Pulmonary artery endothelial cell (primary cell): ENCODE measurements around the gene ZNF469. TPM values are rescaled to one million over a fixed set of nuclear protein-coding genes. Genes with fewer than 3 reads are reported as not detected.

Experiments
- DNase-seq: peaks from one replicate; pipeline ENCODE4 v3.0.0-alpha.2; 2011; ENCODE audit warnings: low read depth, low spot score
- total RNA-seq: library from RNA; depleted of rRNA; stranded (reverse); fragments of >200 nt; gene quantifications from 2 replicates; pipeline ENCODE4 v1.2.3, GENCODE V29; 2014

ZNF469 gene
- total RNA-seq, 1 donor from 2014 or later, result 1.3 TPM

DNA sequence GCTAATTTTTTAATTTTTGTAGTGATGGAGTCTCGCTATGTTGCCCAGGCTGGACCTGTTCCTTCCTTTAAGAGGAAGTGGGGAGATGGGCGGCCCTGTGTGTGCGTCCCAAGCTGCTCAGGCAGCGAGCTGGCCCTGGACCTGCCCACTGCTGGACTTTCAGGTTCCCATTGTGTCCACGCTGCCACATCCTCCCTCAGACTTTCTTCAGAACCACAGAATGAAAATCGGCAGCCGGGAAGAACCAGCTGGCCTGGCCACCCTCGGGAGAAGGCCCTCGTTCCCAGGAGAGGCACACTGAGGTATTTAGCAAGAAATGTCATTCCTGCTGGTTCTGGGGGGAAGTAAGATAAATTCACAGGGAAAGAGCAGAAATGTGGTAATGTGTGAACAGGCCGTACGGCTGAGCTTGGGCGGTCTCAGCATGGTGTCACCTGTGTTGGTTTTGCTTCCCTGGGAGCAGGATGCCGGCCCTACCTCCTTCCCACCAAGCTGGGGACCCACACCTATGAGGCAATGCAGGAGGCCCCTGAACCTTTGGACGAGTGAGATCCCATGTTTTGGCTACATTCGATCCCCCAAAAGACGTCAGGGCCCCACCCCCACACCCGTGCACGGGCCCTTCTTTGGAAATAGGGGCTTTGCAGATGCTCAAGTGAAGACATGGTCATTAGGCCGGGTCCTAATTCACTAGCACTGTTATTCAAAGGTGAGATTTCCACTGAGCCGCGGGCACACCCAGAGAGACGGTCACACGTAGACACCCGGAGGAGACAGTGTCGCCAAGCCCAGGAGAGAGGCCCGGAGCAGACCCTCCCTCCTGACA lies 35.9 kb upstream of the ZNF469 start:
- DNase-seq, result no peak

DNA sequence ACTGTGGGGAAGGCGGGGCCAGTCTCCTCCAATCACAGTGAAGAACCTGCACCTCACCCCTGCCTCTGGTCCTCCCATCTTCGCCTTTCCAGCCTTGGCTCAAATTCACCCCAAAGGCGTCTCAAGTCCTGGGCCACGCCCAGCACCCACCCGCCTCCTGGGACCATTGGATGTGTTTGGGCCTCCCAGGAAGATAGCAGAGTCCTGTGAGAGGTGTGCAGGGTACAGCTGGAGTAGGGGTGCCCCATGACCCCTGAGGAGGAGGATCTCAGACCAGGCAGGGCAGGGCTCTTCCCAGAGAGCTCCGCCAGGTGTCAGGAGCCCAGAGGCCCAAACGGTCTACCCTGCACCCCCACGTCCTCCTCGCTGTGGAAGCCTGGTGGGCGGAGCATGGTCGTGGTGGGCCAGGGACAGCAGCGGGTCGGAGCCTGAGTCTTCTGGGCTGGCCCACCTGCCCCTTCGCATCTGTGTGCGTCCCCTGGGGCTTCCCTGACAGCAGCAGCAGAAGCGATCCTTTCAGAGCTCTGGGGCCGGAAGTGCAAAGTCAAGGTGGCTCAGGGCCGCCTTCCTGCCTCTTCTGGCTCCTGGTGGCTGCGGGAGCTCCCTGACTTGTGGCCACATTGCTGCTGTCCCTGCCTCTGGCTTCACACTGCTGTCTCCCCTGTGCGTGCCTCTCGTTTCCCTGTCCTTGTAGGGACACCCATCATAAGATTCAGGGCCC lies 34.9 kb upstream of the ZNF469 start:
- no peak for DNase-seq

DNA sequence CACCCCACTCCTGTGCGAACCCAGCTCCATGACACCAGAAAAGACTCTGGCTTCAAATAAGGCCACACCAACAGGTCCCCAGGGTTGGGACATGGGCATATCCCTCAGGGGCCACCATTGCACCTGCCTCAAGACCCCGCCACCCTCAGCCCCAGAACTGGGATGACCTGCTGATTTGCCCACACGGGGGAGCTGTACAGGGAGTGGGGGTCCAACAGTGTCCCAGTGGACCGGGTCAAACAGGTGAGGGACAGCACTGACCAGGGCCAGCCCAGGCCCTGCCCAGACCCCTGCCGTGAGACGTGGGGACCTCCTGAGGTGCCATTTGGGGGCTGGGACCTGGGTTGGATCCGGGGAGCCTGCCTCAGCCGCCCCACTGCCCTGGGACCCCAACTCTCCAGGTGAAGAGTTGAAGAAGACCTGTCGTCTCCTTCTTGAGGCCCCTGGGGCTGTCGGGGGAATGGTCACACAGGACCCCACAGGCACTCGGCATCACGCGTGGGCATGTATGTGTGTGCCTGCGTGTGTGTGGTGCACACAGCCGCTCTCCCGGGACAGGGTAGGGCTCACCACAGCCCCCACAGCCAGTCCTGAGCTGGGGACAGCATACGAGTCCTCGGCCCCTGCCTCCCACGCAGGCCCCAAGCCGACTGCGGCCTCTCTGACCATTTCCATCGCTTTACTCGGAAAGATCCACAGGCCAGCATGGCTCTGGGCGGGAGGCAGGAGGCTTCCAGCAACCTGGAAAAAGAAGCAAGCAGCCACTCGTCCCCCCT lies 34.2 kb upstream of the ZNF469 start:
- DNase-seq, result no peak

DNA sequence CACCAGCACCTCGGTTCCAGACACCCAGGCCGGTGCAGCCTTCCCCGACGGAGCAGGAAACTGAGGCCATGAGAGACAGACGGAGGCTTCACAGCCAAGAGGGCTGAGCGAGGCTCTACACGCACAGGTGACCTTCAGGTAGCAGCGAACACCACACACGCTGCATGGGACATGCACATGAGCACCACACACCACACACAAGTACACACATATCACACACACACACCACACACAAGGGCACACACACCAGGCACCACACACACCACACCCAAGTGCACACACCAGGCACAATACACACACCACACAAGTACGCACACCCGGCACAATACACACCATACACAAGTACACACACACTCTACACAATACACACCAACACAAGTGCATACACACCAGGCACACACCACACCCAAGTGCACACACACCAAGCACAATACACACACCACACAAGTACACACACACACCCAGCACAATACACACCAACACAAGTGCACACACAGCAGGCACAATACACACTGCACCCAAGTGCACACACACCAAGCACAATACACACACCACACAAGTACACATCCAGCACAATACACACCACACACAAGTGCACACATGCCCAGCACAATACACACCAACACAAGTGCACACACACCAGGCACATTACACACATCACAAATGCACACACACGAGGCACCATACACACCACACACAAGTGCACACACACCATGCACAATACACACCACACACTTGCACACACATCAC lies 33.4 kb upstream of the ZNF469 start:
- DNase-seq, result no peak

DNA sequence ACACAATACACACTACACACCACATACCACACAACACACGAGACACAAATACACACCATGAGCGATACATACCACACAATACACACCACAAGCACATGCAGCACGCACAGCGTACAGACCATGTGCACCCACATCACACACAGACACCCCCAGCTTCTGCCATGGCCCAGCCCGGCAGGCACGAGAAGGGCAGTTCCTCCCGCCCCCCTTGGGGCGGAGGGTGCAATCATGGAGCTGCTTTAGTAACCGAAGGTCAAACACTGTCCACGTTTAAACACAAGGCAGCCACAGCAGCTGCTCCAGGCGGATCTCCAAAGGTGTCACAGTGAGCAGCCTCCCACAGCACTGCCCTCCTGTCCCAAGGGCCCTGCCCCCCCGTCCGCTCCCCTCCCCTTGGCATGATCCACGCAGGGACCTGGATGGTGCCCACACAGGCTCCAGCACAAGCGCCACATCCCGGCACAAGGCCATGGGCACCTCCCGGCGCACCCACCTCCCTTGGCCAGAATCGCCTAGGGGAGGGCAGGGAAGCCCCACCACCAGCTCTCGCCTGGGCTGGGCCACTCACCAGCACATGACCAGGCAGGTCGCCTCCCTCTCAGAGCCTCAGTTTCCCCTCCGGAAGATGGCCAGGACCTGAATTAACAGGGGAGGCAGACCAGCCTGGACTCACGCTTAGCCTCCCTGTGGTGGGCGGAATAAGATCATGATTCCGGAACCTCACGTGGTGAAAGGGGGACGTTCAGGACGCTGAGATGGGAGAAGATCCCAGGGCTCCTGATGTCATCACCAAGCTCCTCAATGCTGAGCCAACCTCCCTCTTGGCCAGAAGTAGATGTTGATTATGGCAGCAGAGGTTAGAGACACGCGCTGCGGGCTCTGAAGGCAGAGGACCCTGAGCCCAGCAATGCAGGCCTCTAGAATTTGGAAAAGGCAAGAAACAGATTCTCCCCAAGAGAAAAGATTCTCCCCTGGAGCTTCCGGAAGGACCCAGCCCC lies 32.6 kb upstream of the ZNF469 start:
- DNase-seq, result no peak

DNA sequence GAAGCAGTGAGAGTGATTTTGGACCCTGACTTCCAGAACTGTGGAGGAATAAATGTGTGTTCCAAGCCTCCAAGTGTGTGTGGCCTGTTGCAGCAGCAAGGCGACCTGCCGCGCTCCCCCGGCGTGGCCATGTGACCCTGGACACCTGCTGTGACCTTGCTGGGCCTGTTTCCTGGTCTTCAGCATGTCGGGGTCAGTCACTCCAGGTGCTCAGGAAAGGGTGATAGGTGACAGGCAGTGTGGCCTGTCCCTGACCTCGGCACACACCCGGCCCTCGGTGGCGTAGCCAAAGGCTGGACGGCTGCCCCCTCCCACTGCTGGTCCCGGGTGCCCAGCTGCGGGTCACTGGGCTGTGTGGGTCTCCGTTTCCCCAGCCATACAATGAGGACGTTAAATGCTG lies 31.8 kb upstream of the ZNF469 start:
- DNase-seq, result no peak

DNA sequence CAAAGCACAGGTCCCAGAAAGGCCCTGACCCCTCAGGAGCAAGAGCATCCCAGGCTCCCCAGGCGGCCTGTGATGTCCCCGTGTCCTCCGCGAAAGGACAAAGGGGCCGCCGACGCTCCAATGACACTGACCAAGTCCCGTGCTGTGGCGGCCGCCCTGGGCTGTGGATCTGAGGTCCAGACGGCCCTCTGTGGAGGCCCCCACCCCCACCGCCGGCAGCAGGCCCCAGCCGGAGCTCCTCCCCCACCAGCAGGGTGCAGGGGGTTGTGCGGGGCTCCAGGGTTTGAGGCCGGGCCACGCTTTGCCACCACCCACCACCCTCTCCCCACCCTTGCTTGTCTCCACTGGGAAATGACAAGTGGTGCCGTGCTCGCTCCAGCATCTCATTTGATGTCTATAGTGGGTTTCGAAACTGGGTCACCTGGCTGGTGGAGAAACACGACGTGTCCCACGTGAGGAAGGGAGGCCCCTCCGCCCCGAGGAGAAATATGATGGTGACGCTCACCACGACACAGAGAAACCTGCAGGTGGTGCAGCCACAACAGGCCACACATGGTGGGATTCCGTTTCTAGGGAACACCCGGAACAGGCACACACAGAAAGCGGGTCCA lies 31.2 kb upstream of the ZNF469 start:
- DNase-seq, result no peak

DNA sequence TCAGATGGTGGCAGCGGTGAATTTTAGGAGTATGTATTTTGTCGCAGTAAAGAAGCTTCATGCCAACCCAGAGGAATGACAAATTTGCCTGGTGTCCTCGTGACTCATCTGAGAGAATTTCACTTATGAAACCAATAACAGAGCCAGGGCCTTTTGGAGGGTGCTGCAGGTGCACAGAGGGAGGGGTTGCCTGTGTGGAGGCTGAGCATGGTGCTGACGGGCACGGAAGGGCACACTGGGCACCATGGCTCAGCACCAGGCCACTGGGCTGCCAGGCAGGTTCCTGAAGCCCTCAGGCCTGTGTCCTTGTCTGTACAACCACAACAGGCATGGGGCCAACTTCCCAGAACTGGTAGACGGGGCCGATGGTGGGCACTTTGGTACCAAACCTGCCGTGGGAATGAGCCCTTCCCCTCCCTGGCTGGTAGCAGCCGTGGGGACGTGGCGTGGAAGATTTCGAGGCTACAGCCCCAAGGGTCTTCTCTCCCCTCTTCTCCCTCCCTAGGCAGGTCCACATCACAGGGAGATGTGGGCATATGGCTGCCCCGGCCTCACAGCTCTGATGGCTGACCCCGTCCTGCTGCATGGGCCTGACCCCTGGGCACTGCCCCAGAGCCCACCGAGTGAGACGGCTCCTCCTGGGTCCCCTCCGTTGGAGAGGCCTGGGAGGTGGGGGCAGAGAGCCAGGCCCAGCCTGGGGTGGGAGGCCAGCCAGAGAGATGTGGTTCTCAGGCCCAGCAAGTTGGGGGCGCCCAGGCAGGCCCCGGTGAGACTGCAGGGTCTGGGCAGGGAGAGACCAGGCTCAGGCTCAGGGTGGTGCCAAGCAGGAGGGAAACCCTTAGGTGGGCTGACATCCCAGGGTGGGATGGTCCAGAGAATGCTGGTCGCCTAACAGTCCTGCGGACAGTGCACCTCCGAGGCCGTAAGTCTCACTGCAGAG lies 30.2 kb upstream of the ZNF469 start:
- DNase-seq, result no peak

DNA sequence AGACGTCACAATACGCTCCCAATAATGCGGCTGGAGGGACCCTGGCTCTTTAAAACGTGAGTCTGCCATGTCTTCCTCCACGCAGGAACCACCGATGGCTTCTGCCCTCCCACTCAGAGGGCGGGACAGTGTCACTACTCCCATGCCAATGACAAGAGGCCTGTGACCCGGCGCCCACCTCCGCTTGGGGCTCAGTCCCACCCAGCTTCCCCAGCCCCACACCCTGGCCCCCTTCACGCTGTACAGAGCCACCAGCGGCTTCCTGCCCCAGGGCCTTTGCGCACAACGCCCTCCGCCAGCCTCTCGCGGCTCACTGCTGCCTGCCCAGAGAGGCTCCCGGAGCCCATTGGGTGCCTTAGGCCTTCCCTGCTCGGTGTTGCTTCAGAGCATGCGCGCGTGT lies 29.5 kb upstream of the ZNF469 start:
- no peak for DNase-seq

DNA sequence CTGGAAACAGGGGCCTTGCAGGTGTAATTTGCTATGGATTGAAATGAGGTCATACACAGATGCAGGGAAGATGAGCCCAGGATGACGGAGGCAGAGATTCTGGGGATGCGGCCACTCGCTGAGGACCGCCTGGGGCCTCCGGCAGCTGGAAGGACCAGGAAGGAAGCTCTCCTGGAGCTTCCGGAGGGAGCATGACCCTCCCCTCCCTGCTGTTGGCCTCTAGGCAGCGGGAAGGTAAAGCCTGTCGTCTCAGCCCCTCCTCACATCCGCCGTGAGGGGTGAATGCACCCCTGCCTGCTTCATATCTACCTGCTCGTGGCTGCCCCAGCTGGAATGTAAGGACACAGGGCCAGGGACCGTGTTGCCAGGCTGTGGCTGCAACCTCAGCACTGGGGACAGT lies 29.1 kb upstream of the ZNF469 start:
- no peak for DNase-seq

DNA sequence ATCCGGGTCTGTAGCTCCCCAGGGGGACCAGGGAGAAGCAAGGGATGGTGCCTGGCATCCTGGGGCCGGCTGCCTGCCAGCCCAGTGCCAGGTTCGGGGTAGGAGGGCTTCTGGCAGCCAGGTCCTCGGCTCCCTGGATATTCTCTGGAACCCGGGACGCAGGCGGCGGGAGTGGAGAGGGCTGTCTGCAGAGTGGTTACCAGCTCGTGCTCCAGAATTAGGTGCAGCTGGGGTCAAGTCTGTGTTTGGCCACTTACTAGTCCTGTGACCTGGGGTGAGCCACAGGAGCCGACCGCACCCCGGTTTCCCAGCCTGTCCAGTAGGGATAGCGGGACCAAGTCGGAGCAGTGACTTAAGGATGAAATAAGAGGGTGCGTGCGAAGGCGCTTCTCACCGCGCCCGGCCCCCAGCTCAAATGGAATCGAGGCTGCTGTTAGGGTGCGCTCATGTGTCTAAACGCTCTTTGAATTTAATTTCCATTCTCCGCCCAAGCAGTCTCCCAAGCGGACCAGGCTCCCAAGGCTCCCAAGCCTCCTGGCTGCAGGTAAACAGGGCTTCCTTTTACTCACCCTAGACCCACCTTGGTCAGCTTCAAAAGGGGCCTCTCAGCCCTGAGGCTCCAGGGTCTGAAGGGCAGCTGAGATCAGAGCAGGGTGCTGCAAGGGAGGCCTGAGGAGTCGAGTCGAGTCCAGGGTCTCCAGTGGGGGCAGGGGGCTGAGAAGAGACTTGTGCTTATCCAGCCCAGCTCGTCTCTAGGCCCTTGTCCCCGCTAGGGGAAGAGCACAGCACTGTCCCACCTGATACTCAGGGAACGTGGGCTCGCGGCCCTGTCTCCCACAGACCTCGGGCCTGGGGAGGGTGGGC lies 28.3 kb upstream of the ZNF469 start:
- DNase-seq, result no peak

DNA sequence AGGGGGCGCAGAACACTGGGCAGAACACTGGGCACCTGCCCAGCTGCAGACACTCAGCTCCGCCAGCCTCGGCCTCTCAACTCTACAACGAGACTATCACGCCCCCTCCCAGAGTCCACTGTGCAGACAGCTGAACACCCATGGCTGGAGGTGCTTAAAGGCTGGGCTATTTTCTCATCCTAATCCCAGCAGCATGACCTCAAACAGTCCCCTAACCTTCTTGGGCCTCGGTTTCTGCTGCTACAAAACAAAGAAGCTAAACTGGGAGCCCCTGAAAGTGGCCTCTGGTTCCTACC lies 27.7 kb upstream of the ZNF469 start:
- DNase-seq, result no peak

DNA sequence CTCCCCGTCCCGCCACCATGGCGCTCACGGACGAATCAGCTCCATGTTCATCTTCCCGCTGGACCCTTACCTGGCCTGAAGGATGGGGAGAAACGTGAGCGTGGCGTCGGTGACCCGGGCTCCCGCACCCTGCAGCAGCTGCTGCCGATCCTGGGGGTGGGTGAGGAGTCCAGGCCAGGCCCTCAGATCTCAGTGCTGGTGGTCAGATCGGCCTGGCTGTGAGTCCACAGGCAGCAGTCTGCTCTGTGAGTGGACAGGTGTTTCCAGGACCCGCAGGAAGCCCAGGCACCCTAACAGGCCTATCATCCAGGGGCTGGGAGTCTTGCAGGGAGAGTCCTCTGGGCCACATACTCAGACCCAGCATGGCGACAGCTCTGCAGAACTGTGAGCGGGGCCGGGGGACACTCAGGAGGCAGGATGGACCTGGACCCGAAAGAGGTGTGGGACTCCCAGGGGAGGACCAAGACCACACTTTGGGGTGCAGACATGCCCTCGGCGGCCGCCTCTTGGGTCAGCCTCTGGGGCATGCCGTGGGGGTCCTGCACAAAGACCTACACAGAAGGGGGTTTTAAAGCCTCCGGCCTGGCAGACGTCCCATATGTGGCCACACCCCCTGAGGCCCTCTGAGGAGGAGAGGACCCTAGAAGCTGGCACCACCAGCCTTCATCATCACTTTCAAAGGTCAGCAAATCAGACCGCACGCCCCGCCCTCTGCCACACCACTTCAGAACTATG lies 27.2 kb upstream of the ZNF469 start:
- DNase-seq, result no peak

DNA sequence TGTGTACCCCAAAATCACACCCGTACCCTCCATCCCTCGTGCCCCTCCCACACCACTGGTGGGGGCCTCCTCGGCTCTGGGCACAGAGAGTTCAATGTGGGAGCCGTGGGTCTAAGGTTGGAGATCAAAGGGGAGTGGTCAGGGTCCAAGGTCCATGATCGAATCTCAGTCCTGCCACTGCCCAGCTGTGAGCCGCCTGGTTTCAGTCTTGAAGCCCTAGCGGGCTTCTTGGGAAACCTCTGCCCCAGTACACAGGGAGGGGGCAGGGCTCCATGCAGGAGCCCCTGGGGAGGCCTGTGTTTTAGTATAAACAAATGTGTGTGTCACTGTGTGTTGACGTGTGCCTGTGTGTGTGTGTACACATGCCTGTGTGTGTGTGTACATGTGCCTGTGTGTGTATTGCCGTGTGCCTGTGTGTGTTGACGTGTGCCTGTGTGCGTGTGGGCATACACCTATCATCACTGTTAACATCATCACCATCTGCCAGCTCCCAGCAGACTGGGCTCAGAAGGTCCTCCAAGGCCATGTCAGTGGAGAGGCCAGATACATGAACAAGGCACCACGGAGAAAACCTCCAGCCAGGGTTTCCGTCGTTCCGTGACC lies 26.5 kb upstream of the ZNF469 start:
- DNase-seq, result no peak

DNA sequence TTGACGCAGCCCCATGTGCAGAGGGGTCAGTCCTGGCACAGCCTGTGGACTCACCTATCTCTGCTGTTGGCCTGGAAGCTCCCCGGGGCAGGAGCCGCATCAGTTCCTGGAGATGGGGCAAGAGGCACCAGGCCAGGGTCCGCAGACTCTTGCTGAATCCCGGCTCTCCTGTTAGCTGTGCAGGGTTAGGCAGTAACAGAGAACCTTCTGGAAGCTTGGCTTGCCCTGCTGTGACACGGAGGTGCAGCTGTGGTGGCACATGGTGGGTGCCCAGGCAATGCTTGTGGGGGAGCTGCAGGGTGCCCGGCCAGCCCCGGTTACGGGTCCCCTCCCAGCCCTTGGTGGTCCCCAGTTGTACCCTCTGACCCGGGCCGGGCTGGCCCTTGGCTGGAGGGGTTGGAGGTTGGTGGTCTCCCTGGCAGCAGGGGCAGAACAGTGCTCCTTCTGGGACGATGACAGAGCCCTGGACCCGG lies 26.0 kb upstream of the ZNF469 start:
- DNase-seq, result no peak

DNA sequence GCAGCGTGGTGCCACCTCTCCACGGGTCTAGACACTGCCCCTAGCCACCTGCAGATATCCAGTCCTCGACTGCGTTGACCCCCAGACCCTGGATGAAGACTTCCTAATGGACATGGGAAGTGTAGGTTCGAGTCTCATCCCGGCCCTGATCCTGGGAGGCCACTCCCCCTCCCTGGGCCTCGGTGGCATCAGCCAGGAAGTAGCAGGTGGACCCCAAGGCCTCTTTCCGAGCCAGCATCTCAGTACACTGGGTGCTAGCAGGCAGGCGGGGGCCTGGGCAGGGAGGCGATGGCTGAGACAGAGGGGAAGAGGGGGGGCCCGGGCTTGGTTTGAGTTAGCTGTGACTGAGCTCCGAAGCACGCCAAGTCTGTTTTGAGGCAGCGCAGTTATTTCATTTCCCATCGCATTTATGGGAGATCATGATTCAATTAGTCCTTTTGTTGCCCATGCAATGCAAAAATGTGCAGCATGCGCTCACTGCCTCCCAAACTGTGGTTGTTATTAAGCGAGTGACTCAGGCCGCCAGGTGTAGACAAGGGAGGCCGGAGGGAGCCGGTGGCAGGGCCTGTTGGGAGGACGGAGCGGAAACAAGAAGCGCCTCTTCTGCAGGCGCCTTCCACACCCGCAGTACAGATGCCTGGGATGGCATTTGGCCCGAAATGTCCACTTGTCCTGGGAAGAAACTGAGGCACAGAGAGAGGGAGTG lies 25.3 kb upstream of the ZNF469 start:
- DNase-seq, result no peak
